ENCODE measurements around the gene PRRX2.

PRRX2 gene

GRCh38 chr9:129648092-129648763 is 17.2 kb upstream of the PRRX2 start:
- DNase-seq (ENCODE audit: extremely low read depth, low read depth) = no peak
- no peak for TF ChIP-seq CTCF (IDR thresholded peaks at IDR 0.05; ENCODE audit: low read depth, low read length)

DNA sequence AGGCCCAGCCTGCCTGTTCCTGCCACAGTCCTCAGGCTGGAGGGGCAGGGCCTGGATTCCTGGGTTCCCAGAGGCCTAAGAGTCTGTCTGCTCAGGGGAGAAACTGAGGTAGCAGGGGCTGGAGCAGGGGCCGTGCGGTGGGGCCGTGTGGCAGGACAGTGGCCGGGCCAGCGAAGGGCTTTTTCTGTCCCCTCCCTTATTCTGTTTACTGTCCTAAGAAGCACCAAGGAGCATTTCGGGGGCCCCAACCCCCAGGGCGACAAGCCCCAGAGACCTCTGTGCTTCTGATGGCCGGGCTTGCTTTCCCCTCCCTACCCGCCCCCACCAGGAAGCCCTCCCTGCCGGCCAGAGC is 16.7 kb upstream of the PRRX2 start:
- no peak for TF ChIP-seq CTCF (IDR thresholded peaks at IDR 0.05; ENCODE audit: low read depth, low read length)
- no peak for DNase-seq (ENCODE audit: extremely low read depth, low read depth)

- no peak for TF ChIP-seq CTCF (IDR thresholded peaks at IDR 0.05; ENCODE audit: low read depth, low read length)
- no peak for DNase-seq (ENCODE audit: extremely low read depth, low read depth)
Observed at GRCh38 chr9:129649726-129650679, 15.4 kb upstream of the PRRX2 start.

DNA sequence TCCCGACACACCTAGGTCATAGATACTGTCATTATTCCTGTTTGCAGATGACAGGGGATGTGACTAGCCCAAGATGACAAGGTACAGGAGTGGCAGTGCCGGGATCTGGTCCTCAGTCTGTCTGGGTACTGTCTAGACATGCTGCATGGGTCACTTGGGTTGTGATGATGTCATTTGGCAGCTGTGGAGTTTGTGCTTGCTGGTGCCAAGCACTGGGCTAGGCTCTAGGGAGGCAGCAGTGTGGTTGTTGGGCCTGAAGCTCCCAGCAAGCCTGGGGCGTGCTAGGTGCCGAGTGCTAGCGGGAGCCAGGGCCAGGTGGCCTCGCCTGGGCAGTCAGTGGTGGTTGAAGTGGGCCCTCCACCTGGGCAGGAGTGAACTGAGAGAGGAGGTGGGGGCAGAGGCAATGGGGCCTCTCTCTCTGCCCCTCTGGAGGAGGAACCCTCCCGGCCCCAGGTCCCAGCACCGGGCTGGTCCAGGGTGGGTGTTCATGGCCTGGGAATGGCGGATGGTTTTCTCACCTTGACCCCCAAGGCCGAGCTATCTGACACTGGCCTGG is 14.7 kb upstream of the PRRX2 start:
- no peak for TF ChIP-seq CTCF (IDR thresholded peaks at IDR 0.05; ENCODE audit: low read depth, low read length)
- no peak for DNase-seq (ENCODE audit: extremely low read depth, low read depth)

- TF ChIP-seq CTCF (IDR thresholded peaks at IDR 0.05; ENCODE audit: low read depth, low read length) = no peak
Observed at GRCh38 chr9:129653823-129654553, 11.5 kb upstream of the PRRX2 start.

GRCh38 chr9:129654554-129655040 is 10.8 kb upstream of the PRRX2 start:
- TF ChIP-seq CTCF (IDR thresholded peaks at IDR 0.05; ENCODE audit: low read depth, low read length) = no peak
- DNase-seq (ENCODE audit: extremely low read depth, low read depth) = no peak

More at GRCh38 chr9:129653823-129654553, 11.5 kb upstream of the PRRX2 start:
- no peak for DNase-seq (ENCODE audit: extremely low read depth, low read depth)
